Fibroblast of pulmonary artery (primary cell): ENCODE data around the gene VAPB.
A peak's percentile ranks its signal among the peaks of the same experiment; 100 is the strongest.

Experiments
- DNase-seq: peaks from one replicate; pipeline ENCODE4 v3.0.0-alpha.2; 2010; ENCODE audit warnings: low read depth
- H3K4me3 ChIP-seq: replicated peaks from 2 replicates; pipeline ENCODE4 v1.5.1; 2011; ENCODE audit warnings: low read depth, mild to moderate bottlenecking, control low read depth, low read length, moderate library complexity
- CTCF ChIP-seq: IDR thresholded peaks from 2 replicates; pipeline ENCODE4 v1.5.1; 2011; ENCODE audit warnings: mild to moderate bottlenecking, control low read depth, low read length, inconsistent platforms; ENCODE audit errors: missing control alignments

The VAPB gene

GRCh38 chr20:58444746-58445255 is 55.8 kb downstream of the VAPB start:
- DNase-seq = no peak
- no peak overlapping the region for H3K4me3 ChIP-seq
- TF ChIP-seq CTCF = no peak

- no peak for TF ChIP-seq CTCF
- no peak for DNase-seq
- no peak overlapping the region for H3K4me3 ChIP-seq
These were observed 57.4 kb downstream of the VAPB start for GRCh38 chr20:58446264-58446959.

GRCh38 chr20:58446960-58447265 is 57.9 kb downstream of the VAPB start:
- no peak for TF ChIP-seq CTCF
- DNase-seq = no peak
- H3K4me3 ChIP-seq = no peak overlapping the region

- H3K4me3 ChIP-seq = no peak overlapping the region
- peak; percentile 82 for TF ChIP-seq CTCF
- peak; percentile 73 for DNase-seq
These were observed 58.7 kb downstream of the VAPB start for GRCh38 chr20:58447511-58448391.

- no peak overlapping the region for H3K4me3 ChIP-seq
- DNase-seq = no peak
- no peak for TF ChIP-seq CTCF
These were observed 59.9 kb downstream of the VAPB start for GRCh38 chr20:58448958-58449357.

GRCh38 chr20:58449681-58450221 is 60.7 kb downstream of the VAPB start:
- no peak overlapping the region for H3K4me3 ChIP-seq
- no peak for TF ChIP-seq CTCF
- DNase-seq = no peak
